Activated T-helper 1 cell treated with anti-CD3 and anti-CD28 coated beads, Interleukin-12 subunit alpha, Interleukin-12 subunit beta, Interleukin-2, Interleukin-4 antibody, amounts not matched to agents 30 ng/mL and 10 ng/mL and 1 ng/mL, durations not matched to agents 14 hours and 24 hours and 36 hours (primary cell): Measurements from ENCODE around the gene LAMA4. TPM values are rescaled to one million over a fixed set of nuclear protein-coding genes. Genes with fewer than 3 reads are reported as not detected.

Experiments used
- DNase-seq: peaks from one replicate; pipeline ENCODE4 v3.0.0; 2021; ENCODE audit warnings: low spot score
- H3K27ac Mint-ChIP-seq: one replicate; pipeline ENCODE4 v1.8.0; 2021; ENCODE audit warnings: mild to moderate bottlenecking, mixed read lengths
- H3K27me3 Mint-ChIP-seq: one replicate; pipeline ENCODE4 v1.8.0; 2022; ENCODE audit warnings: mild to moderate bottlenecking, moderate library complexity, mixed read lengths; ENCODE audit not compliant: insufficient read depth
- H3K36me3 Mint-ChIP-seq: one replicate; pipeline ENCODE4 v1.8.0; 2021; ENCODE audit warnings: low read depth, mixed read lengths
- H3K4me1 Mint-ChIP-seq: one replicate; pipeline ENCODE4 v1.8.0; 2021; ENCODE audit warnings: low read depth, mixed read lengths
- H3K4me3 Mint-ChIP-seq: one replicate; pipeline ENCODE4 v1.8.0; 2021; ENCODE audit warnings: mild to moderate bottlenecking, moderate library complexity, mixed read lengths
- H3K9me3 Mint-ChIP-seq: one replicate; pipeline ENCODE4 v1.8.0; 2021; ENCODE audit warnings: mixed read lengths
- intact Hi-C: fragments of 100-400 bp; cut with micrococcal nuclease; formaldehyde crosslinking; loops from one replicate; pipeline ENCODE4 v1.15.1; 2024
- total RNA-seq: library from RNA; stranded (reverse); gene quantifications from 2 replicates; pipeline ENCODE4 v1.2.3, GENCODE V29; 2022

Gene LAMA4
- total RNA-seq, 1 donor from 2014 or later = not detected

DNA sequence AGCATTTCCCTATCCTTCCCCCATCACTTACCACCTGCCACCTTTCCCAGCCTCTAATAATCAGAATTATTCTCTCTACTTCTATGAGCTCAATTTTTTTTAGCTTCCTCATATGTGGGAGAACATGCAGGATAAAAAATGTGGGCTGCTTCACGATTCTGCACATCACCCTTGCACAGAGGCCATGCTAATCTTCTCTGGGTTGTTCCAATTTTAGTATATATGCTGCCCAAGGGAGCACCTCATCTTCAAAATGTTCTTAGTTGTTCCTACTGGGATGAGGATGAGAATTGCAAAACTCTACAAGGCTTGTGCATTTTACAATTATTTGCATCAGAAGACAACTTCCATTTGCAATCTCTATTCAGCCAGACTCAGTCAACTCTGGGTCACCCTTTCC lies 58.1 kb downstream of the LAMA4 start:
- DNase-seq = no peak
- Mint-ChIP-seq H3K36me3 (no peaks in the 10 kb centered on the region), H3K27ac (no peak overlapping the region), H3K27me3 (peaks cover 17% of the 10 kb centered on the region), H3K4me1 (no peaks in the 10 kb centered on the region), H3K9me3 (peaks cover 4% of the 10 kb centered on the region), H3K4me3 (no peak overlapping the region)
- intact Hi-C loops = no loop called here

DNA sequence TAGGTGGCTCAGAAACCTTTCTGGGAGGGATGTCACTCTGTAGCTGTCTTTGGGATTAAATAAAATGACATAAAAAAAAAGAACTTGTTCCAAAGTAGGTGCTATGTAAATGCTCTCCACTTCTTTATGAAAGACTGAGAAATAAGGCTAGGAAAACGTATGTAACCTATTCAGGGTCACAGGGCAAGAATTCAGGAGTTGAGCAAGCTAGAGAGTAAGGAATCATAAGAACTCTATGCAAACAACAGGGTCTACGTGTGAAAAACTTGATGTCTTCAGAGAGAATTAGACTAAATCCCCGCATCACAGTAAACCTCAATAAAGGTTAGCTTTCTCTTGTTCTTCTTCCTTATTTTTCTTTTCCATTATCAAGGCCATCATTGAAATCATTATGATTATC lies 59.2 kb downstream of the LAMA4 start:
- DNase-seq = no peak
- Mint-ChIP-seq H3K4me3 (no peak overlapping the region), H3K27ac (no peak overlapping the region), H3K36me3 (no peaks in the 10 kb centered on the region), H3K9me3 (no peaks in the 10 kb centered on the region), H3K27me3 (peaks cover 21% of the 10 kb centered on the region), H3K4me1 (no peaks in the 10 kb centered on the region)
- intact Hi-C loops = no loop called here

DNA sequence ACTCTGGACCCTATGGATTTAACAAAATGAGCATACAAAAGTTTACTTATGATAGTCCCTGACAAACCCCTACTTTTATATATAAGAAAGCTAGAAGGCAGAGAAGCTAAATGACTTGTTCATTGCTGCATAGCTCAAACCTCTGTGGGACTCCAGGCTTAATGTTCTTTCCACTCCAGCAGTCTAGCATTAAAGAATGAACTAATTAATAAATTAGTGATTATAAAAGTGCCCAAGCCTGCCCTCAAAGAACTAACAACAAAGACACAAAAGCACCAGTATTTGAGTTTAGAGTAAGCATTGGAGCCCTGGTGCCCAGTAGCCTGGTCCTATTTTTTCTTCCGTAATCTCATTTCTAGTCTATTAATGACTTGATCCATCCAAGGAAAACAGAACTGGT lies 59.9 kb downstream of the LAMA4 start:
- no peak overlapping the region for H3K4me3 Mint-ChIP-seq
- no peaks in the 10 kb centered on the region for H3K4me1 Mint-ChIP-seq
- peaks cover 21% of the 10 kb centered on the region for H3K27me3 Mint-ChIP-seq
- intact Hi-C loops = no loop called here
- H3K27ac Mint-ChIP-seq = no peak overlapping the region
- H3K36me3 Mint-ChIP-seq = no peaks in the 10 kb centered on the region
- no peak for DNase-seq
- no peaks in the 10 kb centered on the region for H3K9me3 Mint-ChIP-seq

DNA sequence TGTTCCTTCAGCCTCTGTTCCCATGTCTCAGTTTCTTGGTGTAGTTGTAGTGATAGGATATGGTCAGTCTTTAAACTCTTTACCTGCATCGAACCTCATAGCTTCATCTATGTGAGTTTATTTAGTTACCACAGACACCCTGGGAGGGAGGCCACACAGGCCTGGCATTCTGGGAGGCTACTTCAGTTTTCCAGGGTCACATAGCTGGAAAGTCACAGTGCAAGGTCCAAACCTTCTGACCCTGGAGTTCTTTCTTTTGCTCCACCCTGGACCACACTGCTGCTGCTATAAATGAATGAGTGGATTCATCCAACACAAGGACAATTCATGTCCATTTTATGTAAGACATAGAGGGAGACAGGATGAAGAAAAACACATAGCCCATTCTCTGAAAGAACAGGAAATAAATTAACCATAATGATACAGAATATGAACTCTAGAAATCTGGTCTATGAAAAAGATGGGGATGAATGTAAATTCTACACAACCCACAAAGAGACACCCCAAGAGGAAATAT lies 60.8 kb downstream of the LAMA4 start:
- intact Hi-C loops = no loop called here
- no peaks in the 10 kb centered on the region for H3K36me3 Mint-ChIP-seq
- no peaks in the 10 kb centered on the region for H3K9me3 Mint-ChIP-seq
- no peak overlapping the region for H3K4me3 Mint-ChIP-seq
- H3K27me3 Mint-ChIP-seq = peaks cover 25% of the 10 kb centered on the region
- no peaks in the 10 kb centered on the region for H3K4me1 Mint-ChIP-seq
- DNase-seq = no peak
- H3K27ac Mint-ChIP-seq = no peak overlapping the region

DNA sequence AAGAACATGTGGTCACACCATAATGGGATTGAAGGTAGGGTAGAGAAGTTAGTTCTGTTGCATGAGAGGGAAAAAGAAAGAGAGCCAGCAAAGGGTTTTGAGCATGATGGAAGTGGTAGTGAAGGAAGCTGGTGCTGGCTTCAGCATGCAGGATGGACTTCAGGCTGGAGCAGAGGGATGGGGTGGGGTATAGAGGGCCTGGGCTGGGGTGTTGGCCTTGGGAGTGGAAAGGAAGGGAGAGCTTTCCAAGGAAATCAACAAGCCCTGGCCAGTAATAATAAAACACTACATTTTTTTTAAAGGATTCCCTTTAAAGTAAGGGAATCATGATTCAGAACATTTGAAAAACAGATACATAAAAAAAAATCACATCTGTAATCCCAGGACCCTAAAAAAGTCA lies 61.2 kb downstream of the LAMA4 start:
- Mint-ChIP-seq H3K4me3 (no peak overlapping the region), H3K36me3 (no peaks in the 10 kb centered on the region), H3K4me1 (no peaks in the 10 kb centered on the region), H3K9me3 (no peaks in the 10 kb centered on the region), H3K27ac (no peak overlapping the region), H3K27me3 (peaks cover 25% of the 10 kb centered on the region)
- DNase-seq = no peak
- intact Hi-C loops = no loop called here

GRCh38 chr6:112191509-112192020 lies 62.8 kb downstream of the LAMA4 start:
- Mint-ChIP-seq H3K4me3 (no peak overlapping the region), H3K27me3 (peaks cover 27% of the 10 kb centered on the region), H3K9me3 (no peaks in the 10 kb centered on the region), H3K27ac (no peak overlapping the region), H3K4me1 (no peaks in the 10 kb centered on the region), H3K36me3 (no peaks in the 10 kb centered on the region)
- intact Hi-C loops = no loop called here
- DNase-seq = no peak

GRCh38 chr6:112190164-112190563 lies 64.2 kb downstream of the LAMA4 start:
- no peak for DNase-seq
- intact Hi-C loops = no loop called here

GRCh38 chr6:112189494-112189893 lies 64.9 kb downstream of the LAMA4 start:
- Mint-ChIP-seq H3K4me3 (no peak overlapping the region), H3K36me3 (no peaks in the 10 kb centered on the region), H3K27ac (no peak overlapping the region), H3K27me3 (peaks cover 24% of the 10 kb centered on the region), H3K9me3 (no peaks in the 10 kb centered on the region), H3K4me1 (no peaks in the 10 kb centered on the region)
- intact Hi-C loops = no loop called here
- no peak for DNase-seq

More at GRCh38 chr6:112190164-112190563, 64.2 kb downstream of the LAMA4 start:
- no peak overlapping the region for H3K4me3 Mint-ChIP-seq
- H3K4me1 Mint-ChIP-seq = no peaks in the 10 kb centered on the region
- H3K27me3 Mint-ChIP-seq = peaks cover 30% of the 10 kb centered on the region
- H3K27ac Mint-ChIP-seq = no peak overlapping the region
- no peaks in the 10 kb centered on the region for H3K9me3 Mint-ChIP-seq
- H3K36me3 Mint-ChIP-seq = no peaks in the 10 kb centered on the region

- no peaks in the 10 kb centered on the region for H3K9me3 Mint-ChIP-seq
- H3K27ac Mint-ChIP-seq = no peak overlapping the region
- no peaks in the 10 kb centered on the region for H3K36me3 Mint-ChIP-seq
- H3K4me3 Mint-ChIP-seq = no peak overlapping the region
- H3K4me1 Mint-ChIP-seq = no peaks in the 10 kb centered on the region
- no peak for DNase-seq
- peaks cover 24% of the 10 kb centered on the region for H3K27me3 Mint-ChIP-seq
- intact Hi-C loops = no loop called here
These were observed 65.5 kb downstream of the LAMA4 start for GRCh38 chr6:112188906-112189305.

GRCh38 chr6:112187736-112188135 lies 66.6 kb downstream of the LAMA4 start:
- Mint-ChIP-seq H3K27me3 (peaks cover 20% of the 10 kb centered on the region), H3K4me3 (no peak overlapping the region), H3K27ac (no peak overlapping the region), H3K4me1 (no peaks in the 10 kb centered on the region), H3K36me3 (no peaks in the 10 kb centered on the region), H3K9me3 (no peaks in the 10 kb centered on the region)
- intact Hi-C loops = no loop called here
- no peak for DNase-seq

DNA sequence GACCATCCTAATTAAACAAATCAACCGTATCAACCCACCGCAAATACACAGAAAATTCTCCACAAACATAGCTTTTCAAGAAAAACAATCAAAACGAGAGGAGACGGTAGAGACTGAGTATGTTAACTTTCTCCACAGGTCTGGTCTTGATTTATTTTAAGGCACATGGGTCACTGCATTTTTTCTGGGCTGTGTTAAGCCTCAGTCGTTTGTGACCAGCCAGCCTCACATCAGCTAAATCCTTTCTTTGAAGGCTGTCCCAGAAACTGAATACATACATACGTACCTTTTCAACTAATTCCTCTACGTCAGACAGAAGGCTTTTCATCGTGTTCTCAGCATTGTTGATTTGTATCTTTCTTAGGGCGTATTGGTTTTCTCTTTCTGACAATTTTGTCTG lies 69.4 kb downstream of the LAMA4 start:
- Mint-ChIP-seq H3K4me1 (no peaks in the 10 kb centered on the region), H3K36me3 (no peaks in the 10 kb centered on the region), H3K4me3 (no peak overlapping the region), H3K27ac (no peak overlapping the region), H3K27me3 (peaks cover 24% of the 10 kb centered on the region), H3K9me3 (no peaks in the 10 kb centered on the region)
- intact Hi-C loops = loop anchor here (5.0 kb wide), 1 partner anchor 1122 kb away; no protein-coding TSS in a partner anchor
- DNase-seq = no peak

GRCh38 chr6:112183271-112183671 lies 71.1 kb downstream of the LAMA4 start:
- Mint-ChIP-seq H3K36me3 (no peaks in the 10 kb centered on the region), H3K4me3 (no peak overlapping the region), H3K9me3 (no peaks in the 10 kb centered on the region), H3K4me1 (no peaks in the 10 kb centered on the region), H3K27me3 (peaks cover 22% of the 10 kb centered on the region), H3K27ac (no peak overlapping the region)
- intact Hi-C loops = loop anchor here (5.0 kb wide), 1 partner anchor 1124 kb away; no protein-coding TSS in a partner anchor
- no peak for DNase-seq

DNA sequence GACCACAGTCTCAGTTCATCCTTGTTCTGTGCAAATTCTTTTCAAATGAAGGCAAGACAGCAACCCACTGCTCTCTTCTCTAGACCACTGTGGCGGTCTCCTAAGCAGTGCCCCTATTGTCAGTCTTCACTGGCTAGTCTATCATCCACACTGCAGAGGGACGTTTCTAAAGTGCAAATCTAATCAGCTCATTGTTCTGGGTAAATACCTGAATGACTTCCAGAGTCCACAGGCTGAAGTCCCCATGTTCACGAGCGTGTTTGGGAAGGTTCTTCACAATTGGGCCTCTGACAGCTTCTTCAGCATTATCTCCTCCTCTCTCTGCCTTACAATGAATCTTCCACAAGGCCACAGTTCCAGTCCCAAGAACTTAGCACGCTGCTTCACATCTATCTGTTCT lies 73.2 kb downstream of the LAMA4 start:
- H3K9me3 Mint-ChIP-seq = no peaks in the 10 kb centered on the region
- no peaks in the 10 kb centered on the region for H3K36me3 Mint-ChIP-seq
- H3K4me1 Mint-ChIP-seq = no peaks in the 10 kb centered on the region
- no peak overlapping the region for H3K4me3 Mint-ChIP-seq
- no peak overlapping the region for H3K27ac Mint-ChIP-seq
- intact Hi-C loops = loop anchor here (5.0 kb wide), 1 partner anchor 1126 kb away; no protein-coding TSS in a partner anchor
- DNase-seq = no peak
- peaks cover 18% of the 10 kb centered on the region for H3K27me3 Mint-ChIP-seq
